ENCODE measurements around the gene PTPRN2.

DNA sequence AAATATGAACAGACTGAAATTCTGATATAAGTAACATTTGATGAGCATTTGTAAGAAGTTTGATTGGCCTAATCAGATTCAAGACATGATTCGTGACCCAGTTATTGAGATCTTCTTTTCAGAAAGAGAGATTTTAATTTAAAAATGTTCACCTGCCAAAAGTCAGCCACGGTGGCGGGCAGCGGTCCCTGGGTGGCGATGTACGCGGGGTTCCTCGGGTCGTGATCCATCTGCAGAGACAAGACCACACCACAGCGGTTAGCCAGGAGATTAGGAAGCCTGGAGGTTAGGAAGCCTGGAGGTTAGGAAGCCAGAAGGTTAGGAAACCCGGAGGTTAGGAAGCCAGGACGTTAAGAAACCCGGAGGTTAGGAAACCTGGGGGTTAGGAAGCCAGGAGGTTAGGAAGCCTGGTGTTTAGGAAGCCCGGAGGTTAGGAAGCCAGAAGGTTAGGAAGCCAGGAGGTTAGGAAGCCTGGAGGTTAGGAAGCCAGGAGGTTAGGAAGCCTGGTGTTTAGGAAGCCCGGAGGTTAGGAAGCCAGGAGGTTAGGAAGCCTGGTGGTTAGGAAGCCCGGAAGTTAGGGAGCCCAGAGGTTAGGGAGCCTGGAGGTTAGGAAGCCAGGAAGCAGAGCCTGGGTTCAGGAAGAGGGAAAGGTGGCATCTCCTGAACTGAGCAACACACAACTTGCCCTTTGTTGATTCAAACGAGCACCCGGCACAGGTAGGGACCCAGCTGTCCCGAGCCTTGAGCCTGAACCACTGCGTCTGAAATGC lies 992.4 kb downstream of the PTPRN2 start:
- TF ChIP-seq, protein P1, sequence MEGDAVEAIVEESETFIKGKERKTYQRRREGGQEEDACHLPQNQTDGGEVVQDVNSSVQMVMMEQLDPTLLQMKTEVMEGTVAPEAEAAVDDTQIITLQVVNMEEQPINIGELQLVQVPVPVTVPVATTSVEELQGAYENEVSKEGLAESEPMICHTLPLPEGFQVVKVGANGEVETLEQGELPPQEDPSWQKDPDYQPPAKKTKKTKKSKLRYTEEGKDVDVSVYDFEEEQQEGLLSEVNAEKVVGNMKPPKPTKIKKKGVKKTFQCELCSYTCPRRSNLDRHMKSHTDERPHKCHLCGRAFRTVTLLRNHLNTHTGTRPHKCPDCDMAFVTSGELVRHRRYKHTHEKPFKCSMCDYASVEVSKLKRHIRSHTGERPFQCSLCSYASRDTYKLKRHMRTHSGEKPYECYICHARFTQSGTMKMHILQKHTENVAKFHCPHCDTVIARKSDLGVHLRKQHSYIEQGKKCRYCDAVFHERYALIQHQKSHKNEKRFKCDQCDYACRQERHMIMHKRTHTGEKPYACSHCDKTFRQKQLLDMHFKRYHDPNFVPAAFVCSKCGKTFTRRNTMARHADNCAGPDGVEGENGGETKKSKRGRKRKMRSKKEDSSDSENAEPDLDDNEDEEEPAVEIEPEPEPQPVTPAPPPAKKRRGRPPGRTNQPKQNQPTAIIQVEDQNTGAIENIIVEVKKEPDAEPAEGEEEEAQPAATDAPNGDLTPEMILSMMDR (IDR thresholded peaks at IDR 0.05), result no peak
- TF ChIP-seq POLR2AphosphoS5 (IDR thresholded peaks at IDR 0.05; ENCODE audit: low read depth, low read length) (no peak), TCF7L2 (IDR thresholded peaks at IDR 0.05; ENCODE audit: low read depth, low read length) (no peak)
